ENCODE data around the gene ZNF813.

DNA sequence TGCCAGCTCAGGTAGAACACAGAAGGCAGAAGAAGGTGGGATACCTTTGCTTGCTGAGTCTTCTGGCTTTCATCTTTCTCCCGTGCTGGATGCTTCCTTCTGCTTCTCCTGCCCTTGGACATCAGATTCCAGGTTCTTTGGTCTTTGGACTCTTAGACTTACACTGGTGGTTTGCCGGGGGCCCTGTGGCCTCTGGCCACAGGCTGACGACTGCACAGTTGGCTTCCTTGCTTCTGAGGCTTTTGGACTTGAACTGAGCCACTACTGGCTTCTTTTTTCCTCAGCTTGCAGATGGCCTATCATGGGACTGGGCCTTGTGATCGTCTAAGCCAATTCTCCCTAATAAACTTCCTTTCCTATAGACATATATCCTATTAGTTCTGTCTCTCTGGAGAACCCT is 50.6 kb downstream of the ZNF813 start:
- TF ChIP-seq, protein P1, sequence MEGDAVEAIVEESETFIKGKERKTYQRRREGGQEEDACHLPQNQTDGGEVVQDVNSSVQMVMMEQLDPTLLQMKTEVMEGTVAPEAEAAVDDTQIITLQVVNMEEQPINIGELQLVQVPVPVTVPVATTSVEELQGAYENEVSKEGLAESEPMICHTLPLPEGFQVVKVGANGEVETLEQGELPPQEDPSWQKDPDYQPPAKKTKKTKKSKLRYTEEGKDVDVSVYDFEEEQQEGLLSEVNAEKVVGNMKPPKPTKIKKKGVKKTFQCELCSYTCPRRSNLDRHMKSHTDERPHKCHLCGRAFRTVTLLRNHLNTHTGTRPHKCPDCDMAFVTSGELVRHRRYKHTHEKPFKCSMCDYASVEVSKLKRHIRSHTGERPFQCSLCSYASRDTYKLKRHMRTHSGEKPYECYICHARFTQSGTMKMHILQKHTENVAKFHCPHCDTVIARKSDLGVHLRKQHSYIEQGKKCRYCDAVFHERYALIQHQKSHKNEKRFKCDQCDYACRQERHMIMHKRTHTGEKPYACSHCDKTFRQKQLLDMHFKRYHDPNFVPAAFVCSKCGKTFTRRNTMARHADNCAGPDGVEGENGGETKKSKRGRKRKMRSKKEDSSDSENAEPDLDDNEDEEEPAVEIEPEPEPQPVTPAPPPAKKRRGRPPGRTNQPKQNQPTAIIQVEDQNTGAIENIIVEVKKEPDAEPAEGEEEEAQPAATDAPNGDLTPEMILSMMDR (IDR thresholded peaks at IDR 0.05), result no peak
- no peak for TF ChIP-seq POLR2A (IDR thresholded peaks at IDR 0.05; ENCODE audit: low read length)
- no peak for TF ChIP-seq E2F6 (IDR thresholded peaks at IDR 0.05; ENCODE audit: borderline replicate concordance, low read depth)
- TF ChIP-seq JUN (IDR thresholded peaks at IDR 0.05), result no peak
- TF ChIP-seq NR3C1 (IDR thresholded peaks at IDR 0.05), result no peak
- TF ChIP-seq HDAC2 (IDR thresholded peaks at IDR 0.05), result no peak
- no peak for TF ChIP-seq SREBF2 (IDR thresholded peaks at IDR 0.05)
- TF ChIP-seq CBX8 (IDR thresholded peaks at IDR 0.05), result no peak
- no peak for TF ChIP-seq HOXA7 (CRISPR knock-in tag; IDR thresholded peaks at IDR 0.05)
- no peak for TF ChIP-seq MAFK (IDR thresholded peaks at IDR 0.05; ENCODE audit: partially characterized antibody)
- TF ChIP-seq PHF8 (IDR thresholded peaks at IDR 0.05; ENCODE audit: borderline replicate concordance, low read depth), result no peak
- no peak for TF ChIP-seq RAD21 (conservative IDR thresholded peaks at IDR 0.05 in 1 of 2, IDR thresholded peaks at IDR 0.05 in 1 of 2)
- TF ChIP-seq MAZ (IDR thresholded peaks at IDR 0.05; ENCODE audit: borderline replicate concordance, low read depth, low read length), result no peak
